GM19324 (cell line): ENCODE data around the gene MID1IP1.

ENCODE experiments used
- ATAC-seq: cut with Tn5 transposase; IDR thresholded peaks from one replicate; pipeline ENCODE4 v1.9.1; 2021; ENCODE audit warnings: mild to moderate bottlenecking, moderate library complexity; ENCODE audit not compliant: unreplicated experiment, low FRiP score

Gene MID1IP1

DNA sequence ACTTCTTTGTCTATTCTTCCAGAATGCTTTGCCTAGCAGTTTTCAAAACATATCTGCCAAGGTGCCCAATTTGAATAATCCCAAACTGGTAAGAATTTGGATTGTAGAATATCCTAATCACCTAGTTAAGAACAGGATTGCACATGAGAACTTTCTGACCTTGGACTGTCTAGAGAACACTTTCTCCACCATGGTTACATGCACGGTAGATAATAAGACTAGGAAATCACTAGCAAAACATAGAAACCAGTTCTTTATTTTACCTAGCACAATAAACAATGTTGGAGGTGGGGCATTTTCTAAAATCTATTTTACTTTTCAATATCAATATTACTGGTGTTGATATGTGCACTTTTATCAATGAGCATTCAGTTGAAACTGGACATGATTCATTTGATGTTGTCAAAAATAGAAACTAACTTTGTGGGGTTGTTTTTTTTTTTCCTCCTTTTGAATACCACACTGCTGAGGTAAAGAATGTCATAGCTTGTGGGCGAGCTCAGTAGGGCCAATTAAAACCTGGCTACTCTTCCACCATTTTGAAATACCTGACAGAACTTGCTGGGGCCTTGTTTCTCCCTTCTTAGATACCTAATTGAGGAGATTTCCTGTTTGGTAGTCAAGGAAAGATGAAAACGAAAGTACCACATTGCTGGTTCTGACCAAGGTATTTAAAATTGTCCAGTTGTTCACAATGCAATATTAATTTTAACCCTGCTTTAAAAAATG lies 10.4 kb downstream of the MID1IP1 start:
- no peak for ATAC-seq

GRCh38 chrX:38816155-38816554 lies 14.9 kb downstream of the MID1IP1 start:
- ATAC-seq = no peak

GRCh38 chrX:38817004-38817703 lies 15.9 kb downstream of the MID1IP1 start:
- no peak for ATAC-seq

- no peak for ATAC-seq
These were observed 17.9 kb downstream of the MID1IP1 start for GRCh38 chrX:38819163-38819562.

DNA sequence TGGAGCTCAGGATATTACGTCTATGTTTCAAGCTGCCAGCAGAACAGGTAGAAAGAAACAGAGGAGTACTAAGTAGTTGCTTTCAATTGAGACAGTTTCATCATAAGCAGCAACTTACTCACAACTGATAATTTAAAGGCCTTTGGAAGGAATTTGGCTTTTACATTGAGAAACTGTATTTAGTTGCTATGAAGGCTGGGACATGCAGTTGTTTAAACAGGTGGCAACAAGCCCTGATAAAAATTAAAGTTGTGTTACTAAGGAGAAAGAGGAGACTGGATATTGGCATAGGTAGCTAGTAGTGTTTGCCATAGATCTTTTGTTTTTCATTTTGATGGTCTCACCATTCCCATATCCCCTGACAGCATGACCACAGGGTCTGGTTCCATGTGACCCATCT lies 18.4 kb downstream of the MID1IP1 start:
- no peak for ATAC-seq

DNA sequence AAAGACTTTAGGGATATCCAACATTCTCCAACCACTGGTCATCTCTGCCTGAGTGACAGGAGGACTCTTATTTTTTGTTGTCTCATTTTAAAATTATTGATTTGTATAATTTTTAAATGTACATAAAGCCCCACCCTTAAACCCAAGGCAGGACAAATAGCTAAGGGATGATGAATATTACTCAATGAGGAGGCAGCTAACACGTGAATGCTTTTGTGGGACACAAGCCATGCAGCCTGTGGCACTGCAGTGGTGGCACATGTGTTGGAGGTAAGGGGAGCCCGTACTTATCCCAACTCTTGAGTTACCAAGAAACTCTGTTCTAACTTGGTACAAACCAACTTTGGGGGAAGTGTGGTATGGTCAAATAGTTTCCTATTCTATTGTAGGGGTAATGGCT lies 19.5 kb downstream of the MID1IP1 start:
- ATAC-seq = no peak

DNA sequence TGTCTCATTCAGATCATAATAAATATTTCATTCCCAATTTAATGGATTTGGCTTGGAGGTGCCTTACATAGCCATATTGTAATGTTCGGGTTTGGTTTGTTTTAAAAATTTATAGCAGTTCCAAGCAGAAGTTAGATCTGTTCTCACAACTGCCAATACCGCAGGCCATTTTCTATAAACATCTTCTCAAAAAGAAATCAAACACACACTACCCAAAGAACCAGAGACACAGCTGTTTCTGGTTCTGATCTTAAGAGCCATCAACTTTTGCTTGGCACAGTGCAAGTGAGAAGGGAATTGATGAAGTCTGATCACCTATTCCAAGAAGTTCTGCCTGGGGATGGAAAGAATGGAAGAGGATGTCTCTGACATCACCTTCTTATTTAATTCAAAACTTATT lies 22.9 kb downstream of the MID1IP1 start:
- ATAC-seq = no peak

DNA sequence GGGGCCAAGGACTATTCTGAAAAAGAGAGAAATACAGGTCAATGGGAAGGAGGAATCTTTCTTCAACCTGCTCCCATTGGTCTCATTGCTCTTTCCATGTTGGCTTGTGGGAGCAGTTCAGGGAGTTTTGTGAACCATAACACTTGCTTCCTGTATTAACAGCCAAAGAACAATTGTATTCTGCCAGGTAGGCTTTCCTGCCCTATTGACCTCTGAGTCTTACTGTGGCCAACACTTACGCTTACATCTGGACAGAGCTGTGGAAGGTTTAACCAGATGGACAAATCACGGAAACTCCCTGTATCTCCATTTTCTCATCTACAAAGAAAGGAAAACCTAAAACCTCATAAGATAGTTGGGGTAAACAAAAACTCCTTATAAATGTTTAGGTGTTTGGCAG lies 30.7 kb downstream of the MID1IP1 start:
- ATAC-seq = no peak

DNA sequence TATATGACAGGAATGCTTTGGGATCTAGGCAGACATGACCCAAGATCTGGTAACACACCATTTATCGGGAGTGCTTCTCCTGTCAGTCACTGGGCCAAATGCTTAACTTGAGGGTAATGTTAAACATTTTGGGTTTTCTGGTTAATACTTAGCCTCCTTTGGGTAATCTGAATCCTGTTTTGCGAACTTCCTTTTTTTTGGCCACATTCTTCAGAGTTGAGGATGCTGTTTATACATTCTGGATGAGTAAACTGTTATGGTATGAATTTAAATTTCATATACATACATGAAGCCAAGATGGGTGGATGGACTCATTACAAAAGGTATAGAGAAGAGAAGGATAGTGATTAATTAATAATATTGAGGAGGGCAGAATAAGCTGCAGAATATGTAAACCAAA lies 36.1 kb downstream of the MID1IP1 start:
- ATAC-seq = no peak

DNA sequence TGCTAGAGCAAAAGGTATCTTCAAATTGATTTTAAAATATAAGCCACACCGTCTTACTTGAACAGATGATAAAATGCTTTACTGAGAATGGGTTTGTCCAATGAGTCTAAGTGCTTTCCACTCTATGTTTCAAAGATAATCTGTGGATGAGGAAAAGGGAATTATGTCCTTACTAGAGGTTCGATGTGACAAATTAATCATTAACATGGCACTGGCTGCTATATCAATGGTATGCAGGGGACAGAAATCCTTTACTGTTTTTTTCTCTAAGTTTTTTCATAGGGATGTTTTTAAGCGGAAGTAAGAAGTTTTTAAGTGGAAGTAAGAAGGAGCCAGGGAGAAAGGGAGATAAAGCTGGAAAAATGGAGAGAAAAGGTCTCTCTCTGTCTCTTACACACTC lies 38.0 kb downstream of the MID1IP1 start:
- no peak for ATAC-seq

DNA sequence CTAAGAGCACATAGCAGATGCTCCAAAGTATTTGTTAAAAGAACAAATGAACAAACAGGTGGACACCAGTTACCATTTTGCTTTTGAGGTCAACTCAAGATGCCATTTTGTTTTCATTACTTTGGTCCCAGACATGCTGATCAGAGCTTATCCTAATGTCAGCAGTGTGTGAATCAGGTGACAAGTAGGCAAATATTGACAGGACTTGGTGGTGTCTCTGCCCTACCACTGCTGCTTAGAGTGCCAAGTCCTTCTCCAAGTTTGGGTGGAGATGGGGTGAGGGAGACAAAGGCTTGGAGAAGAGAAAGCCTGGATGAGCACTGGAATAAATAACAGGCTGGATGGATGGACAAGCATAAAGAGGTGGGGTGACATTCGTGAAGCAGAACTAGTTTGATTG lies 38.7 kb downstream of the MID1IP1 start:
- no peak for ATAC-seq

DNA sequence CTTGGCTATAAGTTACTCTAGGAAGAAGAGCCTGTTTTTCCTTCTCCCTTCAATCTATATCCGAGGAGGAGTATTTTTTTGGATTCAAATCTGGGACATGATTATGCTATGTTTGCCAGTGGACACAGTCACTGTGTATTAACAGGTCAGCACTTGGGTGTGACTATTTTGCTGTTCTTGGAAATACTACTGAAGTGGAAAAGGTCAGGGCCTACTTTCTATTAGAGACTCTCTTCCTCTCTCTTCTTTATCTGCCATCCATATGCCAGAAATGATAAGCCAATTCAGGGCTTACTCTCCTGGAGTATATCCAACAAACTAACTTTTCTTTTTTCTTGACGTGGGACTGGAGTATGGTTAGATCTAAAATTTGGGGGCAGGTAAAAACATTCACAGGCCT lies 40.5 kb downstream of the MID1IP1 start:
- no peak for ATAC-seq

- ATAC-seq = no peak
These were observed 44.2 kb downstream of the MID1IP1 start for GRCh38 chrX:38845426-38845825.

GRCh38 chrX:38847206-38847902 lies 46.1 kb downstream of the MID1IP1 start:
- no peak for ATAC-seq

- ATAC-seq = no peak
These were observed 46.6 kb downstream of the MID1IP1 start for GRCh38 chrX:38847903-38848230.

DNA sequence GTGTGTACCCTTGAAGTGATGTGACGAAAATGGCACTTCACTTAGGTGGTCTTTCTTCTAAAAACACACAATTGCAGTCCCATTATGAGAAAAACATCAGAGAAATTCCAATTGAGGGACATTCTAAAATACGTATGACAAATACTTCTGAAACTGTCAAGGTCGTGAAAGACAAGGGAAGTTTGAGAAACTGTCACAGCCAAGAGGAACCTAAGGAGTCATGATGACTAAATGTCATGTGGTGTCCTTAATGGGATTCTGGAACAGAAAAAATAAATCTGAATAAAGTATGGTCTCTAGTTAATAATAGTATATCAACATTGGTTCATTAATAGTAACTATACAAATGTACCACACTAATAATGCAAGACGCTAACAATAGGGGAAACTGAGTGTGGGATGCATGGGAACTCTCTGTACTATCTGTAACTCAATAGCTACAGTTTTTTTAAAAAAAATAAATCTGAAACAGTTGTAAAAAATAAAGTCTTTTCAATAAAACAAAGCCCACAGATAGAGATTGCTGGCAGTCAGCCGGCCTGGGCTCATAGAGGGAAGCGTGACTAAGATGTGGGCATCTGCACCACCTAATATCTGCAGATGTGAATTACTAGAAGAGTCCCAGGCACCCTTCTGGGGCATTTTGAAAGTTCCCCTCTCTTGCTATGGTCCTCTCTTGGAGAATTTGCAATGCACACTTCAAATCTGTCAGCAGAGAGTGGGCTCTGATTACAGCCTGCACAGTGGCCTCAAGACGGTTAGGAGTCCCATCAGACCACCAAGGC lies 47.6 kb downstream of the MID1IP1 start:
- no peak for ATAC-seq

- ATAC-seq = no peak
These were observed 49.7 kb downstream of the MID1IP1 start for GRCh38 chrX:38850807-38851544.

- ATAC-seq = no peak
These were observed 53.0 kb downstream of the MID1IP1 start for GRCh38 chrX:38854305-38854704.
